ENCODE results near the gene VAMP4.

VAMP4 gene

GRCh38 chr1:171742577-171742922 lies 685 bp upstream of the VAMP4 start:
- peak; percentile 22 for DNase-seq (ENCODE audit: low read depth)
- H3K4me3 ChIP-seq (replicated peaks; ENCODE audit: low read depth, low read length) = peak overlapping the region; percentile 82
- TF ChIP-seq CTCF (IDR thresholded peaks at IDR 0.05; ENCODE audit: low read length, missing control alignments) = no peak

DNA sequence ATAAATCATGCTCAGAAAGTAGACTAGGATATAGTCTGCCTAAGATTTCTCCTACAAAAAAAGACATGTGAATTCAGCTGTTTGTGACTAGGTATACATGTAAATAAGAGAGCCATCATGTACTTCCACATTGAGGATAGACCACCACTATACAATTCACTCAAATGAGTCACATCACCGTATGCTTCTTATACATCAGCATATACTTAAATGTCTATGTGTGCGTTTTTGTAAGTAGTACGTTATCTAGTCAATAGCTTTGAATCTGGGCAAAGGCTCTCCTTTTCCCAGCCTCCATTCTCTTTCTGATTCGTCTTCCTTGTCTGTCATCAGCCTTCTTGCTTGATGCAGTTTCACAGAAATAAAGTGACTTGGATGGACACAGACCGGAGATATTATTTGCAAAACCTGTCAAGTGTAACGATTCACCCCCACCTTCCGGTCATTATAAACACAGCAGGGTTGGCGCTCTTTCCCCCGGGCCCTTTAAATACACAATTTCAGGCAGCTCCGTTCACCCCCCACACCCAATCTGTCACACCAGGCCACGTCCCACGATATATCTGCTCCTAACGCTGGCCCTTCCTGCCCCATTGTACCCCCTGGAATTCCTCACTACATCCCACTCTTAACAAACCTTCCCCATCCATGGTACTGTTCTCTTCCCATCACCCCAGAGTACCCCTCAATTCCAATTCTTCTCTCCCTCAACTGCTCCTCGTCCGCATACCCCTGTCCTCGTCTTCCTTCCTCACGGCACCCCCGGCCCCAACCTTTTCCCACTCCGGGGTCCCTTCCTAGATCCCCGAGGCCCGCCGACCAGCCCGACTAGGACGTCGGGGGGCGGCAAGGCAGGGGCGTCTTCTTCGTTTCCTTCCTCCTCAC lies 636 bp downstream of the VAMP4 start:
- DNase-seq (ENCODE audit: low read depth) = peak; percentile 50
- TF ChIP-seq CTCF (IDR thresholded peaks at IDR 0.05; ENCODE audit: low read length, missing control alignments) = no peak
- peak overlapping the region; percentile 82 for H3K4me3 ChIP-seq (replicated peaks; ENCODE audit: low read depth, low read length)

GRCh38 chr1:171740356-171740863 lies 1.5 kb downstream of the VAMP4 start:
- no peak for TF ChIP-seq CTCF (IDR thresholded peaks at IDR 0.05; ENCODE audit: low read length, missing control alignments)
- H3K4me3 ChIP-seq (replicated peaks; ENCODE audit: low read depth, low read length) = peak overlapping the region; percentile 82
- no peak for DNase-seq (ENCODE audit: low read depth)

- H3K4me3 ChIP-seq (replicated peaks; ENCODE audit: low read depth, low read length) = no peak overlapping the region
- TF ChIP-seq CTCF (IDR thresholded peaks at IDR 0.05; ENCODE audit: low read length, missing control alignments) = no peak
- DNase-seq (ENCODE audit: low read depth) = peak; percentile 53
These were observed 2.2 kb downstream of the VAMP4 start for GRCh38 chr1:171739656-171740055.

GRCh38 chr1:171738911-171739310 lies 3.0 kb downstream of the VAMP4 start:
- no peak for DNase-seq (ENCODE audit: low read depth)
- H3K4me3 ChIP-seq (replicated peaks; ENCODE audit: low read depth, low read length) = no peak overlapping the region
- no peak for TF ChIP-seq CTCF (IDR thresholded peaks at IDR 0.05; ENCODE audit: low read length, missing control alignments)

GRCh38 chr1:171736196-171736595 lies 5.7 kb downstream of the VAMP4 start:
- no peak for DNase-seq (ENCODE audit: low read depth)
- no peak for TF ChIP-seq CTCF (IDR thresholded peaks at IDR 0.05; ENCODE audit: low read length, missing control alignments)
- no peak overlapping the region for H3K4me3 ChIP-seq (replicated peaks; ENCODE audit: low read depth, low read length)

DNA sequence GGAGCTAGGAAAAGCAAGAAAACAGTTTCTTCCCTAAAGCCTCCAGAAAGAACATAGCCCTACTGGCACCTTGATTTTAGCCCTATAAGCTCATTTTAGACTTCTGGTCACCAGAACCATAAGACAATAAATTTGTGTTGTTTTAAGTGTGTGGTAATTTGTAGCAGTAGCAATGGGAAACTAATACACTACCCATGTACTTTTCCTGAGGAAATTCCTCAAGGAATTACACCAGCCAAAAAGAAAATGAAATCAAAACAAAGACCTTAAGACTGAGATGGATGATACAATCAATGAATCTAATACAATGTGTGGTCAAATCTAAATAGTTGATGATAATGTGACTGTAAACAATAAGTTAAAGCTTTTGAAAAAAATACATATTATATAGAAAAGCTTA lies 11.8 kb downstream of the VAMP4 start:
- no peak overlapping the region for H3K4me3 ChIP-seq (replicated peaks; ENCODE audit: low read depth, low read length)
- DNase-seq (ENCODE audit: low read depth) = no peak
- TF ChIP-seq CTCF (IDR thresholded peaks at IDR 0.05; ENCODE audit: low read length, missing control alignments) = no peak

Measured in fibroblast of pulmonary artery (primary cell).